Measurements from ENCODE around the gene MRRF.

DNA sequence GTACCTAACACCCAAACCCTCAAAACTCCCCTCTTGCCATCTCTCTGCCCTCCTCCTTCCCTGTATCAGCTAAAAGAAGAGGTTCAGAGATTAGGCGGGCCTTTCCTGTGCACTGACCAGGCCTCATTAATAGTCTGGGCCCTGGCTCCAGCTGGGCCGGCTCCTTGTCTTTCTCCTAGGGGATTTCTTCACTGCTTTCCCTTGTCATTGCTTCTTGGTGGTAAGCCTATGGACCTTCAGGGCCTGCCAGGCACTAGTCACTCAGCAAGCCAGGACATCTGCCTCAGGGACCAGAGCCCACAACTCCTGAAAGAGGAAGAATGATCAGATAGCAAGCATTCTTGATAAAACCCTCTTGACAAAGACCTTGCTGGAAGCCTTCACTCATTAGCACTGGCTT is 50.9 kb downstream of the MRRF start:
- TF ChIP-seq POLR2A (IDR thresholded peaks at IDR 0.05), result no peak
- TF ChIP-seq, protein P1, sequence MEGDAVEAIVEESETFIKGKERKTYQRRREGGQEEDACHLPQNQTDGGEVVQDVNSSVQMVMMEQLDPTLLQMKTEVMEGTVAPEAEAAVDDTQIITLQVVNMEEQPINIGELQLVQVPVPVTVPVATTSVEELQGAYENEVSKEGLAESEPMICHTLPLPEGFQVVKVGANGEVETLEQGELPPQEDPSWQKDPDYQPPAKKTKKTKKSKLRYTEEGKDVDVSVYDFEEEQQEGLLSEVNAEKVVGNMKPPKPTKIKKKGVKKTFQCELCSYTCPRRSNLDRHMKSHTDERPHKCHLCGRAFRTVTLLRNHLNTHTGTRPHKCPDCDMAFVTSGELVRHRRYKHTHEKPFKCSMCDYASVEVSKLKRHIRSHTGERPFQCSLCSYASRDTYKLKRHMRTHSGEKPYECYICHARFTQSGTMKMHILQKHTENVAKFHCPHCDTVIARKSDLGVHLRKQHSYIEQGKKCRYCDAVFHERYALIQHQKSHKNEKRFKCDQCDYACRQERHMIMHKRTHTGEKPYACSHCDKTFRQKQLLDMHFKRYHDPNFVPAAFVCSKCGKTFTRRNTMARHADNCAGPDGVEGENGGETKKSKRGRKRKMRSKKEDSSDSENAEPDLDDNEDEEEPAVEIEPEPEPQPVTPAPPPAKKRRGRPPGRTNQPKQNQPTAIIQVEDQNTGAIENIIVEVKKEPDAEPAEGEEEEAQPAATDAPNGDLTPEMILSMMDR (IDR thresholded peaks at IDR 0.05), result no peak
